ENCODE measurements around the gene ZNF33B. TPM values are rescaled to one million over a fixed set of nuclear protein-coding genes. Genes with fewer than 3 reads are reported as not detected.
A peak's percentile ranks its signal among the peaks of the same experiment; 100 is the strongest.

Gene ZNF33B
- total and polyA plus RNA-seq, 9 of the 15 experiments (the other 6 are each of a cell fraction or from before 2014, with no cell fraction given), result 6.9 to 23.9 (median 15.4) TPM

DNA sequence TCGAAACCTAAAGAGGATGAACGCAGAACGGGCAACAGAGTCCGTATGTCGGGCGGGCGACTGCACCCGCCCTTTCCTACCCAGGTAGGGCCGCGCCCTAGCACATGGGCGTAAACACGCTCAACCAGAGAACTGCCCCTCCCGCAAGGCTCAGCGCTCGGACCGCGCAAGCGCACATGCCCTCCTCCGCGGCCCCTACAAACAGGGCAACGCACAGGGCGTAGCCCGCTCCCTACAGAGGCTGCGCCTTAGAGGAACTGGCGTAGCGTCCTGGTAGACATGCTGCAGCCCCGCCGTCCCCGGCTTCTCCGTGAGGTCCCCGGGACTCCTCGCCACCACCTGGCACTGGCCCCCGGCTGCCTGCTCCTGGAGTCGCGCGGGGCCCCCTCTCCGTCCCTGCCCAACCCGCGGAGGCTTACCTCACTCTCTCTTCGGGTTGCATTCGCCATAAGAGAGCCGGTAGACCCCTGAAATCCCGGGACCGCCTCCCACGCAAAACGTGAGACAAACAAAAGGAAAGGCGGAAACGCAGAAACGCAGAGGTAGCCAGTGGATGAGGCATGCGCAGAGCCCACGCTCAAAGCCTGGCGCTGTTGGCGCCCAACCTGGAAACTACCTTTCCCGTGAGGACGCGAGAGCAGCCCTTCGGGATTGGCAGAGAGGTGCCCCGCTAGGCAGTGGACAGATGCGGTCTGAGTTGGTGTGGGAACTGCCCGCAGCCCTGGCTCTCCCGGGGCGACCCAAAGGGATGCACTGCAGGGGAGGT lies at the start of gene ZNF33B (continued):
- TF ChIP-seq ZBTB43 (CRISPR knock-in tag; IDR thresholded peaks at IDR 0.05) (peak; percentile 83), CBX5 (IDR thresholded peaks at IDR 0.05; ENCODE audit: borderline replicate concordance, low read depth) (no peak), CUX1 (CRISPR knock-in tag; IDR thresholded peaks at IDR 0.05) (no peak), WHSC1 (IDR thresholded peaks at IDR 0.05; ENCODE audit: low read length) (no peak), ZNF77 (CRISPR knock-in tag; IDR thresholded peaks at IDR 0.05) (no peak), ATF2 (CRISPR knock-in tag; IDR thresholded peaks at IDR 0.05) (no peak), ZNF41 (CRISPR knock-in tag; conservative IDR thresholded peaks at IDR 0.05) (no peak)
- TF ChIP-seq, protein P1, sequence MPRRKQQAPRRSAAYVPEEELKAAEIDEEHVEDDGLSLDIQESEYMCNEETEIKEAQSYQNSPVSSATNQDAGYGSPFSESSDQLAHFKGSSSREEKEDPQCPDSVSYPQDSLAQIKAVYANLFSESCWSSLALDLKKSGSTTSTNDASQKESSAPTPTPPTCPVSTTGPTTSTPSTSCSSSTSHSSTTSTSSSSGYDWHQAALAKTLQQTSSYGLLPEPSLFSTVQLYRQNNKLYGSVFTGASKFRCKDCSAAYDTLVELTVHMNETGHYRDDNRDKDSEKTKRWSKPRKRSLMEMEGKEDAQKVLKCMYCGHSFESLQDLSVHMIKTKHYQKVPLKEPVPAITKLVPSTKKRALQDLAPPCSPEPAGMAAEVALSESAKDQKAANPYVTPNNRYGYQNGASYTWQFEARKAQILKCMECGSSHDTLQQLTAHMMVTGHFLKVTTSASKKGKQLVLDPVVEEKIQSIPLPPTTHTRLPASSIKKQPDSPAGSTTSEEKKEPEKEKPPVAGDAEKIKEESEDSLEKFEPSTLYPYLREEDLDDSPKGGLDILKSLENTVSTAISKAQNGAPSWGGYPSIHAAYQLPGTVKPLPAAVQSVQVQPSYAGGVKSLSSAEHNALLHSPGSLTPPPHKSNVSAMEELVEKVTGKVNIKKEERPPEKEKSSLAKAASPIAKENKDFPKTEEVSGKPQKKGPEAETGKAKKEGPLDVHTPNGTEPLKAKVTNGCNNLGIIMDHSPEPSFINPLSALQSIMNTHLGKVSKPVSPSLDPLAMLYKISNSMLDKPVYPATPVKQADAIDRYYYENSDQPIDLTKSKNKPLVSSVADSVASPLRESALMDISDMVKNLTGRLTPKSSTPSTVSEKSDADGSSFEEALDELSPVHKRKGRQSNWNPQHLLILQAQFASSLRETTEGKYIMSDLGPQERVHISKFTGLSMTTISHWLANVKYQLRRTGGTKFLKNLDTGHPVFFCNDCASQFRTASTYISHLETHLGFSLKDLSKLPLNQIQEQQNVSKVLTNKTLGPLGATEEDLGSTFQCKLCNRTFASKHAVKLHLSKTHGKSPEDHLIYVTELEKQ (CRISPR knock-in tag; IDR thresholded peaks at IDR 0.05), result no peak
- TF ChIP-seq, protein P2, sequence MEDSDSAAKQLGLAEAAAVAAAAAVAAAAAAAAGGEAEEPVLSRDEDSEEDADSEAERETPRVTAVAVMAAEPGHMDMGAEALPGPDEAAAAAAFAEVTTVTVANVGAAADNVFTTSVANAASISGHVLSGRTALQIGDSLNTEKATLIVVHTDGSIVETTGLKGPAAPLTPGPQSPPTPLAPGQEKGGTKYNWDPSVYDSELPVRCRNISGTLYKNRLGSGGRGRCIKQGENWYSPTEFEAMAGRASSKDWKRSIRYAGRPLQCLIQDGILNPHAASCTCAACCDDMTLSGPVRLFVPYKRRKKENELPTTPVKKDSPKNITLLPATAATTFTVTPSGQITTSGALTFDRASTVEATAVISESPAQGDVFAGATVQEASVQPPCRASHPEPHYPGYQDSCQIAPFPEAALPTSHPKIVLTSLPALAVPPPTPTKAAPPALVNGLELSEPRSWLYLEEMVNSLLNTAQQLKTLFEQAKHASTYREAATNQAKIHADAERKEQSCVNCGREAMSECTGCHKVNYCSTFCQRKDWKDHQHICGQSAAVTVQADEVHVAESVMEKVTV (CRISPR knock-in tag; IDR thresholded peaks at IDR 0.05), result no peak
